ENCODE data around the gene PAQR3. TPM values are rescaled to one million over a fixed set of nuclear protein-coding genes. Genes with fewer than 3 reads are reported as not detected.
"Not testable (repeated sequence)": the region's sequence is repeated elsewhere in the genome, so short reads cannot be mapped to it uniquely, and the experiment has no call there.

The PAQR3 gene
- total and polyA plus RNA-seq, 5 donors = 6.9 to 12.1 (median 9.6) TPM

- DNase-seq (no peak), ATAC-seq (no peak)
- intact Hi-C loops (cut with DNase I) = no loop called here
- H3K4me1 ChIP-seq (ENCODE audit: control insufficient read depth, insufficient read depth, low read length) = no peaks in the 10 kb centered on the region
- H3K9me3 ChIP-seq (ENCODE audit: control insufficient read depth, low read length) = no peaks in the 10 kb centered on the region
- H3K27ac ChIP-seq (ENCODE audit: low read length) = no peak overlapping the region
- H3K4me3 ChIP-seq (ENCODE audit: low read length) = no peak overlapping the region
- H3K27me3 ChIP-seq (ENCODE audit: control insufficient read depth, insufficient read depth) = no peaks in the 10 kb centered on the region
Observed at GRCh38 chr4:78899302-78899701, 39.9 kb downstream of the PAQR3 start.

GRCh38 chr4:78889955-78890354, 49.3 kb downstream of the PAQR3 start:
- H3K27ac ChIP-seq (ENCODE audit: low read length) = no peak overlapping the region
- ATAC-seq = no peak
- no peaks in the 10 kb centered on the region for H3K4me1 ChIP-seq (ENCODE audit: control insufficient read depth, insufficient read depth, low read length)
- no peaks in the 10 kb centered on the region for H3K9me3 ChIP-seq (ENCODE audit: control insufficient read depth, low read length)
- intact Hi-C loops (cut with DNase I) = no loop called here
- no peaks in the 10 kb centered on the region for H3K27me3 ChIP-seq (ENCODE audit: control insufficient read depth, insufficient read depth)
- no peak for DNase-seq
- no peak overlapping the region for H3K4me3 ChIP-seq (ENCODE audit: low read length)

- Histone ChIP-seq H3K27ac (ENCODE audit: low read length) (no peak overlapping the region), H3K4me1 (ENCODE audit: control insufficient read depth, insufficient read depth, low read length) (no peaks in the 10 kb centered on the region), H3K4me3 (ENCODE audit: low read length) (no peak overlapping the region), H3K9me3 (ENCODE audit: control insufficient read depth, low read length) (no peaks in the 10 kb centered on the region), H3K27me3 (ENCODE audit: control insufficient read depth, insufficient read depth) (no peaks in the 10 kb centered on the region)
- no peak for DNase-seq
- no peak for ATAC-seq
- intact Hi-C loops (cut with DNase I) = no loop called here
Observed at GRCh38 chr4:78885598-78885997, 53.6 kb downstream of the PAQR3 start.

- DNase-seq = no peak
- H3K27me3 ChIP-seq (ENCODE audit: control insufficient read depth, insufficient read depth) = no peaks in the 10 kb centered on the region
- no peaks in the 10 kb centered on the region for H3K4me1 ChIP-seq (ENCODE audit: control insufficient read depth, insufficient read depth, low read length)
- H3K9me3 ChIP-seq (ENCODE audit: control insufficient read depth, low read length) = no peaks in the 10 kb centered on the region
- no peak overlapping the region for H3K27ac ChIP-seq (ENCODE audit: low read length)
- ATAC-seq = no peak
- intact Hi-C loops (cut with DNase I) = no loop called here
- no peak overlapping the region for H3K4me3 ChIP-seq (ENCODE audit: low read length)
Observed at GRCh38 chr4:78880874-78881492, 58.3 kb downstream of the PAQR3 start.

GRCh38 chr4:78878031-78878430, 61.2 kb downstream of the PAQR3 start:
- intact Hi-C loops (cut with DNase I) = no loop called here
- WGBS = 99% methylated on average over 1 of the region's 1 CpG

GRCh38 chr4:78876568-78877320, 62.5 kb downstream of the PAQR3 start:
- ATAC-seq = no peak
- no peak overlapping the region for H3K4me3 ChIP-seq (ENCODE audit: low read length)
- no peak overlapping the region for H3K27ac ChIP-seq (ENCODE audit: low read length)
- WGBS = 89% methylated on average over 5 of the region's 5 CpGs
- no peak for DNase-seq
- no peaks in the 10 kb centered on the region for H3K27me3 ChIP-seq (ENCODE audit: control insufficient read depth, insufficient read depth)
- intact Hi-C loops (cut with DNase I) = no loop called here
- H3K4me1 ChIP-seq (ENCODE audit: control insufficient read depth, insufficient read depth, low read length) = no peaks in the 10 kb centered on the region
- no peaks in the 10 kb centered on the region for H3K9me3 ChIP-seq (ENCODE audit: control insufficient read depth, low read length)

More at GRCh38 chr4:78878031-78878430, 61.2 kb downstream of the PAQR3 start:
- Histone ChIP-seq H3K4me3 (ENCODE audit: low read length) (no peak overlapping the region), H3K9me3 (ENCODE audit: control insufficient read depth, low read length) (no peaks in the 10 kb centered on the region), H3K4me1 (ENCODE audit: control insufficient read depth, insufficient read depth, low read length) (no peaks in the 10 kb centered on the region), H3K27ac (ENCODE audit: low read length) (no peak overlapping the region), H3K27me3 (ENCODE audit: control insufficient read depth, insufficient read depth) (no peaks in the 10 kb centered on the region)
- ATAC-seq (no peak), DNase-seq (no peak)

GRCh38 chr4:78870056-78870455, 69.2 kb downstream of the PAQR3 start:
- H3K27ac ChIP-seq (ENCODE audit: low read length) = no peak overlapping the region
- DNase-seq = no peak
- H3K4me3 ChIP-seq (ENCODE audit: low read length) = no peak overlapping the region
- H3K27me3 ChIP-seq (ENCODE audit: control insufficient read depth, insufficient read depth) = no peaks in the 10 kb centered on the region
- no peak for ATAC-seq
- intact Hi-C loops (cut with DNase I) = no loop called here
- H3K4me1 ChIP-seq (ENCODE audit: control insufficient read depth, insufficient read depth, low read length) = no peaks in the 10 kb centered on the region
- no peaks in the 10 kb centered on the region for H3K9me3 ChIP-seq (ENCODE audit: control insufficient read depth, low read length)

GRCh38 chr4:78868712-78869111, 70.5 kb downstream of the PAQR3 start:
- peak in 2 of 3 donors; percentile 14 to 19 for DNase-seq
- ATAC-seq; H3K4me1 ChIP-seq (ENCODE audit: control insufficient read depth, insufficient read depth, low read length); H3K27me3 ChIP-seq (ENCODE audit: control insufficient read depth, insufficient read depth); H3K4me3 ChIP-seq (ENCODE audit: low read length); H3K27ac ChIP-seq (ENCODE audit: low read length); H3K9me3 ChIP-seq (ENCODE audit: control insufficient read depth, low read length): not testable (repeated sequence)
- intact Hi-C loops (cut with DNase I) = loop anchor here in 1 of 4 donors (10.0 kb wide), 1 partner anchor 94 kb away; the partner anchor contains the start of gene BMP2K
- 95% methylated on average over 5 of the region's 5 CpGs for WGBS

GRCh38 chr4:78865451-78865850, 73.8 kb downstream of the PAQR3 start:
- no peak for ATAC-seq
- no peak for DNase-seq
- no peaks in the 10 kb centered on the region for H3K27me3 ChIP-seq (ENCODE audit: control insufficient read depth, insufficient read depth)
- no peaks in the 10 kb centered on the region for H3K4me1 ChIP-seq (ENCODE audit: control insufficient read depth, insufficient read depth, low read length)
- WGBS = 94% methylated on average over 2 of the region's 2 CpGs
- no peak overlapping the region for H3K27ac ChIP-seq (ENCODE audit: low read length)
- intact Hi-C loops (cut with DNase I) = loop anchor here in 2 of 4 donors (2.0 to 10.0 kb wide), 2 partner anchors 91 to 253 kb away; partner anchors contain the start of gene BMP2K (in 1 of the 2)
- no peak overlapping the region for H3K4me3 ChIP-seq (ENCODE audit: low read length)
- H3K9me3 ChIP-seq (ENCODE audit: control insufficient read depth, low read length) = no peaks in the 10 kb centered on the region

GRCh38 chr4:78864405-78865024, 74.7 kb downstream of the PAQR3 start:
- WGBS = 33% methylated on average over 3 of the region's 3 CpGs
- no peaks in the 10 kb centered on the region for H3K9me3 ChIP-seq (ENCODE audit: control insufficient read depth, low read length)
- intact Hi-C loops (cut with DNase I) = loop anchor here (1.0 to 10.0 kb wide), 4 partner anchors 90 to 252 kb away; partner anchors contain the start of gene BMP2K (in 1 of the 4)
- DNase-seq (no peak), ATAC-seq (peak; percentile 59 to 61)
- no peak overlapping the region for H3K4me3 ChIP-seq (ENCODE audit: low read length)
- H3K27ac ChIP-seq (ENCODE audit: low read length) = no peak overlapping the region
- no peaks in the 10 kb centered on the region for H3K4me1 ChIP-seq (ENCODE audit: control insufficient read depth, insufficient read depth, low read length)
- H3K27me3 ChIP-seq (ENCODE audit: control insufficient read depth, insufficient read depth) = no peaks in the 10 kb centered on the region

- no peak overlapping the region for H3K27ac ChIP-seq (ENCODE audit: low read length)
- ATAC-seq (peak in 1 of 2 donors; percentile 47), DNase-seq (no peak)
- no peaks in the 10 kb centered on the region for H3K27me3 ChIP-seq (ENCODE audit: control insufficient read depth, insufficient read depth)
- no peaks in the 10 kb centered on the region for H3K4me1 ChIP-seq (ENCODE audit: control insufficient read depth, insufficient read depth, low read length)
- intact Hi-C loops (cut with DNase I) = loop anchor here (1.0 to 10.0 kb wide), 4 partner anchors 89 to 252 kb away; partner anchors contain the start of gene BMP2K (in 1 of the 4)
- no peak overlapping the region for H3K4me3 ChIP-seq (ENCODE audit: low read length)
- WGBS = 59% methylated on average over 2 of the region's 2 CpGs
- no peaks in the 10 kb centered on the region for H3K9me3 ChIP-seq (ENCODE audit: control insufficient read depth, low read length)
Observed at GRCh38 chr4:78863991-78864390, 75.2 kb downstream of the PAQR3 start.
